Measurements from ENCODE around the gene KYNU.

The KYNU gene

DNA sequence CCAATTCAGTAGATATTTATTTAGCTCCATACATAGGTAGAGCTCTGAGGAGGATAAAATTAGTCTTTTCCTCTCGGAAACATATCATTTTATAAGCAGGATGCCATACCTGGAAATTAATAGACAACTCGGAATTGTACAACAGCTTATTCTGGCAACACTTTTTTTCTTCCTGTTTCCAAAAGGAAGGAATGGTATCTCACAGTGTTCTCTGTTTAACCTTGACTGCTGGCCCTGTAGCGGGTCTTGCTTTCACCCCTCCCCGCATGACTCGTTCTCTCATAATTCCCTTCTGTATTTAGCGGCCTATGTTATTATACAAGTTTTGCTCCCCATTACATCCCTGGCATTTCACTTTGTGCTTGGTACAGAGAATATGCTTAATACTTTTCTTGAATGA lies 2.5 kb upstream of the KYNU start:
- TF ChIP-seq, protein P1, sequence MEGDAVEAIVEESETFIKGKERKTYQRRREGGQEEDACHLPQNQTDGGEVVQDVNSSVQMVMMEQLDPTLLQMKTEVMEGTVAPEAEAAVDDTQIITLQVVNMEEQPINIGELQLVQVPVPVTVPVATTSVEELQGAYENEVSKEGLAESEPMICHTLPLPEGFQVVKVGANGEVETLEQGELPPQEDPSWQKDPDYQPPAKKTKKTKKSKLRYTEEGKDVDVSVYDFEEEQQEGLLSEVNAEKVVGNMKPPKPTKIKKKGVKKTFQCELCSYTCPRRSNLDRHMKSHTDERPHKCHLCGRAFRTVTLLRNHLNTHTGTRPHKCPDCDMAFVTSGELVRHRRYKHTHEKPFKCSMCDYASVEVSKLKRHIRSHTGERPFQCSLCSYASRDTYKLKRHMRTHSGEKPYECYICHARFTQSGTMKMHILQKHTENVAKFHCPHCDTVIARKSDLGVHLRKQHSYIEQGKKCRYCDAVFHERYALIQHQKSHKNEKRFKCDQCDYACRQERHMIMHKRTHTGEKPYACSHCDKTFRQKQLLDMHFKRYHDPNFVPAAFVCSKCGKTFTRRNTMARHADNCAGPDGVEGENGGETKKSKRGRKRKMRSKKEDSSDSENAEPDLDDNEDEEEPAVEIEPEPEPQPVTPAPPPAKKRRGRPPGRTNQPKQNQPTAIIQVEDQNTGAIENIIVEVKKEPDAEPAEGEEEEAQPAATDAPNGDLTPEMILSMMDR (IDR thresholded peaks at IDR 0.05; ENCODE audit: low read depth, low read length): no peak
- Histone ChIP-seq H3K27me3 (no peaks in the 10 kb centered on the region), H3K36me3 (no peaks in the 10 kb centered on the region), H3K4me3 (ENCODE audit: low read depth, low read length) (no peak overlapping the region), H3K9me3 (no peaks in the 10 kb centered on the region), H3K4me1 (no peaks in the 10 kb centered on the region)
- DNase-seq: no peak

DNA sequence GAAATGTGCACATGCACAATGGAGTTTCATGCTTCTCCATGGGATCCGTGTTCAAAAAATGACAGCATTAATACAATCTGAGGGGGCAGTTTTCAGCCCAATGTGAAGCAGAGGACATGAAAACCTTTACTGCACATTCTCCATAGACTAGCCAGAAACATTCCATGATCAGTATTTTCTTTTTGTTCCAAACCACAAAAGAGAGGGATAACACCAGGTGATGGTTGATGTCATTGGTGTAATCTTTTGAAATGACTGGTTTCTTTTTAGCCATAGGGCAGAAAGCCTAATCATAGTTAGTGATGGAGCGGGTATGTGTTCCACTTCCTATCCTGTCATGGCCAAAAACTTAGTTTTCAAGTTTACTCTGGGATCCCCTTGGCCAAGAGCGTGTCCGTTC lies 1.8 kb upstream of the KYNU start:
- H3K4me1 ChIP-seq: no peaks in the 10 kb centered on the region
- DNase-seq: no peak

DNA sequence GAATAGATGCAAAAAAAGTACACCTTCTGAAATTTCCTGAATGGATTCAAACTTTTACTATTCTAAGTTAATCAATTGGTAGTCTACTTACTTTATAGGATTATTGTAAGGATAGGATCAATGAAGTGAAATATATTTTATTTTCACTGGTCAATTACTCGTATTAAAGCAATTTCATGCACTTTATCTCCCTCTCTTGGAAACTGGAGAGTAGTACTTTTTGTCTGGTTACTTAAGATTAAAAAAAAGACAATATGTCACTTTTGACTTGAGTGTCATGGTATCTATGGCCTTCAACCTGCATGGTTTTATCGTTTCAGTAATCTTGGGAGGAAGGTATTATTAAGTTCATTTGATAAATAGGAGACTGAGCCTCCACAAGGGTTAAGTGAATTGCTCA lies 1.0 kb upstream of the KYNU start:
- Histone ChIP-seq H3K9me3 (no peaks in the 10 kb centered on the region), H3K27me3 (no peaks in the 10 kb centered on the region), H3K36me3 (no peaks in the 10 kb centered on the region), H3K4me1 (no peaks in the 10 kb centered on the region), H3K4me3 (ENCODE audit: low read depth, low read length) (no peak overlapping the region)
- no peak for DNase-seq
- TF ChIP-seq, protein P1 (IDR thresholded peaks at IDR 0.05; ENCODE audit: low read depth, low read length): no peak

More for the DNA sequence above, 1.8 kb upstream of the KYNU start:
- Histone ChIP-seq H3K4me3 (ENCODE audit: low read depth, low read length) (no peak overlapping the region), H3K36me3 (no peaks in the 10 kb centered on the region), H3K9me3 (no peaks in the 10 kb centered on the region), H3K27me3 (no peaks in the 10 kb centered on the region)
- TF ChIP-seq, protein P1 (IDR thresholded peaks at IDR 0.05; ENCODE audit: low read depth, low read length): no peak

DNA sequence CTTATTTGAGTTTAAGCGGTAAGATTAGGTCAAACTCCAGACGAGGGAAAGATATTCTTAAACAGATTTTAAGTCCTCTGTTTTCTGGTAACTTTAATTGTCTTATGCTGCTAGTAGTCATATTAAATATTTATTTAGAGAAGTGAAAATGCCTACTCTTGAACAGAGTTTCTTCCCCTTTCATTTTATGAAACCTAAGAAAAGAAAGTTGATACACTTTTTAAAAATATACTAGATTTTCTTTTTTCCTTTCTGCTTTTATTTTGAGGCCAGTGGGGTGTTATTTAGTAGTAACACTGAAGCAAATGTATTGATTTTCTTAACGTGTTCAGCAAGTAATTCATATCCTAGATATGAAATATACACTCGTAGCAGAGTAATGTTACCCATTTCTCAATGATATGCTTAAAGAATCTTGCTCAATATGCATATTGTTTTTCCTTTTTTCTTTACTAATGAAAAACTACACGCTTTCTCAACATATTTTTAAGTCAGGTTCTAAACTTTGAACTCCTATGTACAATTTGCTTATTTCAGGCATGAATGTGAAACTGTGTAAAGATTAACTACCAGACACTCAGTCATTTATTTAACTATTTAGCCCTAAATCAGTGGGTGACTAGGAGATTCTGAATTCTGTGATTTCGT lies 691 bp downstream of the KYNU start:
- H3K4me3 ChIP-seq (ENCODE audit: low read depth, low read length): no peak overlapping the region
- no peaks in the 10 kb centered on the region for H3K4me1 ChIP-seq
- DNase-seq: no peak
- no peaks in the 10 kb centered on the region for H3K36me3 ChIP-seq
- no peaks in the 10 kb centered on the region for H3K9me3 ChIP-seq
- H3K27me3 ChIP-seq: no peaks in the 10 kb centered on the region
- TF ChIP-seq, protein P1 (IDR thresholded peaks at IDR 0.05; ENCODE audit: low read depth, low read length): no peak

DNA sequence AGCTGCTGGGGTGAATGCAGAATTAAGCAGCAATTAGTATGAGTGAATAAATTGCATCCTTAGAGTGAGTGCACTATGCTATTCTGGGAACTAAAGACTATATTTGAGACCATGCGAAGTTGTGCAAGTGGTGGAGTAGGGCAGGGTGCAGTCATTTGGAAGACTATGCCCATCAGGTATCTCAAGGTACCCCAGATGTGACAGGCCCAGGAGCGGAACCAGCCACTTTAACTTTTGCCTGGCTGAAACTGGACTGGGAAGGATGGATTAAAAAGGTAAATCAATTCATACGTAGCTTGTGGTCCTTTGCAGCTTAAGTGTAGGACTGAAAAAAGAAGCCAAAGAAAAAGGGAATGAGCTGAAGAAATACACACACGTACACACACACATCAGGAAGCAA lies 1.7 kb downstream of the KYNU start:
- H3K9me3 ChIP-seq: no peaks in the 10 kb centered on the region
- no peak for DNase-seq
- no peaks in the 10 kb centered on the region for H3K4me1 ChIP-seq
- no peaks in the 10 kb centered on the region for H3K36me3 ChIP-seq
- H3K27me3 ChIP-seq: no peaks in the 10 kb centered on the region
- TF ChIP-seq, protein P1 (IDR thresholded peaks at IDR 0.05; ENCODE audit: low read depth, low read length): no peak
- H3K4me3 ChIP-seq (ENCODE audit: low read depth, low read length): no peak overlapping the region

DNA sequence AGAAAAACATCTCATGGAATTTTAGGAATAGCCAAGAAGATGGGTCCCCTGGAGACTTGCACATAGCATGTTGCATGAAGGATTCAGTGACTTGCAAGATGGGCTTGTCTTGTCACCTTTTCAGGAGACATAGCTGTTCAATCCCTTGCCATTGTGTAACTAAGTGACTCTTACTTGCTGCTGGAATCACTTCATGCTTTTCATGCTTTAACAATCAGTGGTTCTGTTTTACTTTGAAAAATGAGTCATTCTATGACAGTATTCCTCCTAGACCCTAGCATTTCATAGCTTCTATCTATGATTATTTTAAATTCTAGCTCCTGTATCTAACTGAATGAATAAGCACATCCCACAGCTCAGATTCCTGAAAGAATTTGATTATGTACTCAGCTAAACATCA lies 2.8 kb downstream of the KYNU start:
- TF ChIP-seq, protein P1 (IDR thresholded peaks at IDR 0.05; ENCODE audit: low read depth, low read length): no peak
- no peaks in the 10 kb centered on the region for H3K4me1 ChIP-seq
- H3K27me3 ChIP-seq: no peaks in the 10 kb centered on the region
- H3K4me3 ChIP-seq (ENCODE audit: low read depth, low read length): no peak overlapping the region
- no peak for DNase-seq
- H3K36me3 ChIP-seq: no peaks in the 10 kb centered on the region
- H3K9me3 ChIP-seq: no peaks in the 10 kb centered on the region

Data from BE2C (cell line).